GM19193 (cell line): Measurements from ENCODE around the gene CFH.

Experiments used
- POLR2A ChIP-seq: IDR thresholded peaks from 4 replicates; pipeline ENCODE4 v1.6.1; 2011; ENCODE audit not compliant: insufficient read depth, insufficient read length; ENCODE audit errors: extremely low read depth

Gene CFH

DNA sequence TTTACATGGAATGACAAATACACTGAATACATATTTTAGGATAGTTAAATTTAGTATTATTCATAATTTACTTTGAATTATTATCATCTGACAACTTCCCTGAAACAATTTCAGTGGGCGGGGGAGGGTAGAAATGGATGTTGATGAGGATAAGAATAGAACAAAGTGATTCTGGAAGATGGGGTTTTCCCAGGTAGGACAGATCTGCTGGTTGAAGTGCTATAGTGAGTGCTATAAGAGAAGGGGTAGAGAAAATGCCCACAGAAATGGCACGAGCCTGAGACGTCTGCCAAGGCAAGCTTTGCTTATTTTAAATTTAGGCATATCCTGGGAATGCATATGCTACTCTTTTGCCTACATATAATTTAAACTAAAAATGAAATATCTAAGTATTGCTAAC is 3.2 kb downstream of the CFH start:
- TF ChIP-seq POLR2A: no peak

- no peak for TF ChIP-seq POLR2A
These were observed 3.7 kb downstream of the CFH start for GRCh38 chr1:196655494-196655893.

- no peak for TF ChIP-seq POLR2A
These were observed 7.6 kb downstream of the CFH start for GRCh38 chr1:196659471-196659870.

DNA sequence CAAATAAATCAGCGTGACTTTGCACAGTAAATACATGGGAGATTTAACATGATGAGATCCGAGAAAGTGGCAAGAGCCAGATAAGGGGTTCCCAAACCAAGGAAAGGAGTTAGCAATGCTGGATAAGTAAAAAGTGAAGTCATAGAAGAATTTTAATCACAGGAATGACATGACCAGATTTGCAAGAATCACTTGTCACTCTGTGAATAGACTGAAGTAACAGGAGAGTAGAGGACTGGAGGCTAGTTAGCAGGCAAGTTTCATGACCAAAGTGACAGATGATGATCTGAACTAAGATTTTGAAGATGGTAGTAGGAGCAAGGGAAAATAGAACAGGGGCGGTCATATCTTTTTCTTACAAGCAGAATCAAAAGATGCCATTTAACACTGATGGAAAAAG is 8.4 kb downstream of the CFH start:
- TF ChIP-seq POLR2A: no peak

GRCh38 chr1:196660852-196661251 is 9.0 kb downstream of the CFH start:
- TF ChIP-seq POLR2A: no peak

GRCh38 chr1:196661345-196661744 is 9.5 kb downstream of the CFH start:
- TF ChIP-seq POLR2A: no peak

GRCh38 chr1:196667131-196667530 is 15.3 kb downstream of the CFH start:
- TF ChIP-seq POLR2A: no peak

GRCh38 chr1:196669051-196669450 is 17.2 kb downstream of the CFH start:
- no peak for TF ChIP-seq POLR2A

DNA sequence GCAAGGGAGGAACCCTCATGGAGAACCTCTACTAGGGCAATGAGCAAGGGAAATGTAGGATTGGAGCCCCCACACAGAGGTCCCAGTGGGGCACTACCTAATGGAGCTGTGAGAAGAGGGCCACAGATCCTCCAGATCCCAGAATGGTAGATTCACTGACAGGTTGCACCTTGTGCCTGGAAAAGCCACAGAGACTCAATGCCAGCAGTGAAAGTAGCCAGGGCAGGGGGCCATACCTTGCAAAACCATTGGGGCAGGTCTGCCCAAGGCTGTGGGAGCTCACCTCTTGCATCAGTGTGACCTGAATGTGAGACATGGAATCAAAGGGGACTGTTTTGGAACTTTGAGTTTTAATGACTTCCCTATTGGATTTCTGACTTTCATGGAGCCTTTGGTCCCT is 17.9 kb downstream of the CFH start:
- TF ChIP-seq POLR2A: no peak

- TF ChIP-seq POLR2A: no peak
These were observed 23.1 kb downstream of the CFH start for GRCh38 chr1:196674908-196675307.

DNA sequence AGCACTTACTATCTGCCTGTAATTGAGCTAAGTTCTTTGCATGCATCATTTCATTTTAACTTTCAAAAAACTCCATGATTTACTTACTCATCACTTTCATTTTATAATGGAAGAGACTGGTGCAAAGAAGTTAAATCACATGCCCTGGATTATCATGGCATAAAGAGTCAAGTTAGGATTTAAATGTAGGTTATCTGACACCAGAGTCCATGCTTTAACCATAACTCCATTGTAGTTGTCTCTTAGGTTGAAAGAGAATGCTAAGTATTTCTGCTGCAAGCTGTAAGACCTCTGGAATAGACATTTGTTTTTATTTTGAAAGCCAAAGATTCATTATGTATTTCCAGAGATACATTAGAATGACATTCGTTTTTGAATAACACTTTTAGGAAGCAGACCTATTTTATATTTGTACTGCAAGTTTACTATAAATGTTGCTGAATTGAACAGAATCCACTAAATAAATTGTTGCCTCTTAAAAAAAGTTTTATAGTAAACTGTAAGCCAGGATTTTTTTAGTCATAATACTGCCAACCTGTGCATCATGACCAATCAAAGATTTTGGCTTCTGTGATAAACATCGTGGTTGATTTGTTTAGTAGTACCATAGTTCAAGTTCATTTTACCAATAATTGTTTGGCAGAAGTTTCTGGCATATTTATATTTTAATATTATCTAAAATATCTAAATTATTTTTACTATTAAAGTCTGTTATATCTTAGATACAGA is 26.1 kb downstream of the CFH start:
- TF ChIP-seq POLR2A: no peak

DNA sequence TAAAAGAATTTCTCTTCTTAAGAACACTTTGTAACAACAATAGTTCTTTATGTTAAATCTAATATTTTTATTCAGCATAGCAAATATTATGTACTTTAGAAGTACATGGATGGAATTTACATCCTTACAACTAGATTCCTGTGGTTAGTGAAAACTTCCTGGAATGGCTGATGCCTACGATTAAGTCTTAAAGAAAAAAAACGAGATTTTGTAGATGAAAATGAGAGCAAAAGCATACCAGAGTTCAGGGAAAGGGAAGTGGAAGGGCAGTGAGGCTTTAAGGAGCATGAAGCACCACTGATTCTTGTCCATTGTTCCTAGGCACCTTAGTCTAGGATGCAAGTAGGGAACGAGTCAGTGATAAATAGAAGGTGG is 26.7 kb downstream of the CFH start:
- TF ChIP-seq POLR2A: no peak

DNA sequence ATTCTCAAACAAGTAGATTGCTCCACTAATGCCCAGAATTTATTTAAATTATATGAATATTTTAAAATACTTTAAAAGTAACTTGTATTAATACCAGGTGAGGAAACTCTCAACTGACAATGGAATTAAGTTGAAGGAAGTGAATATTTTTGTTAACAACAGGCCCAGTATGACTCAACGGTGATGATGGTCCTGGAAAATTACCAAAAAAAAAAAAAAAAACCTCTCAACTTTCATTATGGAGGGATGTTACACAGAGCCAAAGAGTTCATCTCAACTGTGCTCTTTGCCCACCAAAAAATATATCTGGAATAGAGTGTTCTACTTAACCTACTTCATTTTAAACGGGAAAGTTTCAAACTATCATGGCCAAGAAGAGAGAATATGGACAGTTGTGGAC is 28.3 kb downstream of the CFH start:
- TF ChIP-seq POLR2A: no peak

- TF ChIP-seq POLR2A: no peak
These were observed 32.6 kb downstream of the CFH start for GRCh38 chr1:196684476-196684875.

- no peak for TF ChIP-seq POLR2A
These were observed 33.7 kb downstream of the CFH start for GRCh38 chr1:196685506-196685905.

DNA sequence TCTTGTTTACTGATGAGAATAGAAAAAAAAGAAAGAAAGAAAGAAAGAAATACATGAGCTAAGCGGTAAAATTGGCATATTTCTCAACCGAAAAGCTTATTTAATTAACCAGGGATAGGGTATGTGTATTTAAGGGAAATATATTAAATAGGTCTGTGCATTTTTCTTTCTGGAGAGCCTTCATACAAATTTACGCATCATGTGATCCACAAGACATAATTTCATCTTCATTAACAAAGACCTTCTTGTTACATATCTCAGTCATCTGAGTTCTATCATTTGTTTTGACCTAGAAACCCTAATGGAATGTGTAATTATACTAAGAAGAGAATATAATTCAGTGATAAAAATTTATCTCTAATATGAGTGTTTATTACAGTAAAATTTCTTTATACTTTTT is 37.2 kb downstream of the CFH start:
- no peak for TF ChIP-seq POLR2A

DNA sequence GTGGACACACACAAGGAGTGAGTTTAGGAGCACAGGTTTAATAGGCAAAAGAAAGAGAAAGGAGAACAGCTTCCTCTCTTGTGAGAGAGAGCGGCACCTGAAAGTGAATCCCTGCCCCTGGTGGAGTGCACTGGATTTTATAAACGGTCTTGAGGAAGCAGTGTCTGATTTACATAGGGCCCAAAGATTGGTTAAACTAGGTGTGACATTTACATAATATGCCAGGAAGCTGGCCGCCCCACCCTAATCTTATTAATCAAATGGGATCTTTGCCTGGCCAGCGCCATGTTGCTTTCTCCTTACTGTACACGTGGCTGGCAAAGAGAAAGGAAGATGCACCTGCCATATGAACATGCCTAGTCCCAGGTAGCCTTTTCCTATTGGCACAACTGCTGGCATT is 38.7 kb downstream of the CFH start:
- TF ChIP-seq POLR2A: no peak

DNA sequence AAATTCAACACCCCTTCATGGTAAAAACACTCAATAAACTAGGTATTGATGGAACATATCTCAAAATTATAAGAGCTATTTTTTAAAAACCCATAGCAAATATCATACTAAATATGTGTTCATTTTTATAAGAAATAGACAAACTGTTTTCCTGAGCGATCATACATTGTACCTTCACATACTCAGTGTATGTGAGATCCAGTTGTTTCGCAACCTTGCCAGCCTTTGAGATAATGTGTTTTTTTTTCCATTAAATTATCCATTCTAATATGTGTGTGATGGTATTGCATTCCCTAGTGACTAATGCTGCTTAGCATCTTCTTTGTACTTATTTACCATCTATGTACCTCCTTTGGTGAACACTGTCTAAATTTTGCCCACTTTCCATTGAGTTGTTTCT is 47.1 kb downstream of the CFH start:
- no peak for TF ChIP-seq POLR2A

DNA sequence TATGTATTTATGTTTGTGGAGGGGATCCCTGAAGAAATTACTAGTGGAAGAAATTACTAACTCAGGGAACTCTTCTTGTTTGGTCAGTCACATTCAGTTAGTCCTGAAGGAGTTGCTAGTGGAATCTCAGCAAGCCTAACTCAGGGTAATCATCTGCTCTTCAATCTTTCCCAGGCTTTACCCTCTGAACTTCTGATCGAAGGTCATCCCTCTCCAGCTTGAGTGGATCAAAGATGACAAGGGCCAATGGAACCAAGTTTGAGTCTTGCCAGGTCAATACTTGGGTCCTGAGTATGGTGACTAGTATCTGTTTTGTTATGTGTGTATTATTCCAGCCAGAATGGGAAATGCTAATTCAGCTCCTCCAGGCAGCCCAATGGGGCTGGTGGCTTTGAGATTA is 49.3 kb downstream of the CFH start:
- no peak for TF ChIP-seq POLR2A
